ENCODE data around the gene MAP7. TPM values are rescaled to one million over a fixed set of nuclear protein-coding genes. Genes with fewer than 3 reads are reported as not detected.
"Not testable (repeated sequence)": the region's sequence is repeated elsewhere in the genome, so short reads cannot be mapped to it uniquely, and the experiment has no call there.

The MAP7 gene
- total RNA-seq, 4 donors from 2014 or later, result 40.6 to 61.3 (median 46.6) TPM

GRCh38 chr6:136586295-136586694 is 36.1 kb upstream of the MAP7 start:
- peaks cover 0 to 14% (median 4%) of the 10 kb centered on the region in 4 donors for H3K36me3 ChIP-seq
- no peak overlapping the region for H3K4me3 ChIP-seq
- WGBS, 2 donors (ENCODE audit: low coverage in 1 of 2), result 78 to 80% methylated on average over 4 of the region's 4 CpGs
- no peaks in the 10 kb centered on the region for H3K27me3 ChIP-seq
- H3K27ac ChIP-seq, result peak overlapping the region; percentile 5 to 68 (median 60)
- TF ChIP-seq CTCF (IDR thresholded peaks at IDR 0.05) (no peak), POLR2AphosphoS5 (IDR thresholded peaks at IDR 0.05) (peak; percentile 27 to 58 (median 37))
- H3K4me1 ChIP-seq, result peaks cover 0 to 12% (median 2%) of the 10 kb centered on the region in 4 donors
- intact Hi-C loops (cut with DNase I; ENCODE audit: low total_unique reads), result loop anchor here (1.0 kb wide), 1 partner anchor 206 kb away; the partner anchor contains the start of gene MAP3K5
- no peak for DNase-seq
- in situ Hi-C loops (cut with MboI; ENCODE audit: low pct_ligation_motif_present in 1 of 4, low pct_unique_long_range_greater_than_20kb in 1 of 4, low sequenced_read_pairs in 3 of 4), result loop anchor here in 1 of 4 donors (10.0 kb wide), 1 partner anchor 59 kb away; no protein-coding TSS in a partner anchor
- H3K9me3 ChIP-seq, result no peaks in the 10 kb centered on the region

- 95 to 100% methylated on average over 1 to 2 of the region's 2 CpGs for WGBS, 2 donors (ENCODE audit: low coverage in 1 of 2)
- intact Hi-C loops (cut with DNase I; ENCODE audit: low total_unique reads); H3K9me3 ChIP-seq; H3K4me3 ChIP-seq; H3K27me3 ChIP-seq; DNase-seq; H3K36me3 ChIP-seq: not testable (repeated sequence)
- Histone ChIP-seq H3K4me1 (peaks cover 0 to 12% (median 2%) of the 10 kb centered on the region in 4 donors), H3K27ac (peak overlapping the region in 3 of 4 donors; percentile 56 to 68 (median 63))
- in situ Hi-C loops (cut with MboI; ENCODE audit: low pct_ligation_motif_present in 1 of 4, low pct_unique_long_range_greater_than_20kb in 1 of 4, low sequenced_read_pairs in 3 of 4), result loop anchor here in 1 of 4 donors (10.0 kb wide), 1 partner anchor 59 kb away; no protein-coding TSS in a partner anchor
Observed at GRCh38 chr6:136585523-136585922, 35.3 kb upstream of the MAP7 start.

GRCh38 chr6:136584290-136584689 is 34.1 kb upstream of the MAP7 start:
- Histone ChIP-seq H3K36me3 (peaks cover 0 to 11% (median 0%) of the 10 kb centered on the region in 4 donors), H3K27ac (peak overlapping the region in 3 of 4 donors; percentile 31 to 65 (median 55)), H3K4me1 (peaks cover 0 to 12% (median 2%) of the 10 kb centered on the region in 4 donors)
- WGBS, 2 donors (ENCODE audit: low coverage in 1 of 2), result 77 to 93% methylated on average over 4 to 5 of the region's 5 CpGs
- in situ Hi-C loops (cut with MboI; ENCODE audit: low pct_ligation_motif_present in 1 of 4, low pct_unique_long_range_greater_than_20kb in 1 of 4, low sequenced_read_pairs in 3 of 4), result loop anchor here in 1 of 4 donors (10.0 kb wide), 1 partner anchor 61 kb away; no protein-coding TSS in a partner anchor
- H3K9me3 ChIP-seq; DNase-seq; H3K4me3 ChIP-seq; intact Hi-C loops (cut with DNase I; ENCODE audit: low total_unique reads); H3K27me3 ChIP-seq: not testable (repeated sequence)

GRCh38 chr6:136582711-136583471 is 32.7 kb upstream of the MAP7 start:
- Histone ChIP-seq H3K27ac (peak overlapping the region; percentile 12 to 65 (median 43)), H3K4me3 (no peak overlapping the region), H3K4me1 (peaks cover 0 to 12% (median 2%) of the 10 kb centered on the region in 4 donors), H3K27me3 (no peaks in the 10 kb centered on the region), H3K9me3 (no peaks in the 10 kb centered on the region), H3K36me3 (peaks cover 0 to 14% (median 3%) of the 10 kb centered on the region in 4 donors)
- intact Hi-C loops (cut with DNase I; ENCODE audit: low total_unique reads), result no loop called here
- in situ Hi-C loops (cut with MboI; ENCODE audit: low pct_ligation_motif_present in 1 of 4, low pct_unique_long_range_greater_than_20kb in 1 of 4, low sequenced_read_pairs in 3 of 4), result loop anchor here in 1 of 4 donors (10.0 kb wide), 1 partner anchor 62 kb away; no protein-coding TSS in a partner anchor
- TF ChIP-seq CTCF (IDR thresholded peaks at IDR 0.05), result peak; percentile 56 to 68 (median 62)
- TF ChIP-seq POLR2AphosphoS5 (IDR thresholded peaks at IDR 0.05), result peak in 2 of 3 donors; percentile 40 to 66
- no peak for TF ChIP-seq EP300 (IDR thresholded peaks at IDR 0.05; ENCODE audit: low read depth)
- no peak for TF ChIP-seq POLR2A (IDR thresholded peaks at IDR 0.05)
- WGBS, 2 donors (ENCODE audit: low coverage in 1 of 2), result 31 to 36% methylated on average over 3 of the region's 3 CpGs
- no peak for DNase-seq

- in situ Hi-C loops (cut with MboI; ENCODE audit: low pct_ligation_motif_present in 1 of 4, low pct_unique_long_range_greater_than_20kb in 1 of 4, low sequenced_read_pairs in 3 of 4) (loop anchor here in 1 of 4 donors (10.0 kb wide), 1 partner anchor 65 kb away; no protein-coding TSS in a partner anchor), intact Hi-C loops (cut with DNase I; ENCODE audit: low total_unique reads) (no loop called here)
- TF ChIP-seq EP300 (IDR thresholded peaks at IDR 0.05; ENCODE audit: low read depth) (no peak), POLR2AphosphoS5 (IDR thresholded peaks at IDR 0.05) (no peak), CTCF (IDR thresholded peaks at IDR 0.05) (no peak), POLR2A (IDR thresholded peaks at IDR 0.05) (no peak)
- Histone ChIP-seq H3K4me1 (peaks cover 0 to 10% (median 0%) of the 10 kb centered on the region in 4 donors), H3K4me3 (no peak overlapping the region), H3K27ac (no peak overlapping the region), H3K36me3 (peaks cover 0 to 14% (median 3%) of the 10 kb centered on the region in 4 donors), H3K9me3 (no peaks in the 10 kb centered on the region), H3K27me3 (no peaks in the 10 kb centered on the region)
- no peak for DNase-seq
- 86 to 100% methylated on average over 2 of the region's 2 CpGs for WGBS, 2 donors (ENCODE audit: low coverage in 1 of 2)
Observed at GRCh38 chr6:136579800-136580199, 29.6 kb upstream of the MAP7 start.

All from transverse colon (tissue), 4 donors.